Psoas muscle (tissue), 8 donors: Measurements from ENCODE around the gene PHETA1. TPM values are rescaled to one million over a fixed set of nuclear protein-coding genes. Genes with fewer than 3 reads are reported as not detected.

Experiments
- ATAC-seq, 4 donors: fragments of 200-7000 bp; cut with Tn5 transposase; one replicate each; pipeline ENCODE4 v1.9.1; 2020; ENCODE audit warnings: moderate library complexity in 3 of 4, mild to moderate bottlenecking in 2 of 4
- DNase-seq, 2 donors: peaks; one replicate each; pipeline ENCODE4 v3.0.0-alpha.2; 2020
- H3K27ac ChIP-seq: fragments of 200-600 bp; one replicate; pipeline ENCODE4 v1.8.0; 2022
- H3K27me3 ChIP-seq, 3 donors: fragments of 200-600 bp in 1 of 3; one replicate each; pipeline versions ENCODE4 v1.6.1 to v1.8.0; 2013 to 2022; ENCODE audit warnings: low read length in 2 of 3, mild to moderate bottlenecking in 2 of 3, moderate library complexity in 1 of 3; ENCODE audit not compliant: insufficient read depth in 3 of 3
- H3K36me3 ChIP-seq, 2 donors: fragments of 200-600 bp in 1 of 2; one replicate each; pipeline versions ENCODE4 v1.6.1 to v1.8.0; 2013 to 2022; ENCODE audit warnings: low read depth in 1 of 2, mild to moderate bottlenecking in 1 of 2, moderate library complexity in 1 of 2; ENCODE audit not compliant: insufficient read depth in 1 of 2
- H3K4me1 ChIP-seq: fragments of 200-600 bp; one replicate; pipeline ENCODE4 v1.8.0; 2022
- H3K4me3 ChIP-seq: fragments of 200-600 bp; one replicate; pipeline ENCODE4 v1.8.0; 2022; ENCODE audit warnings: mild to moderate bottlenecking
- H3K9me3 ChIP-seq: fragments of 200-600 bp; one replicate; pipeline ENCODE4 v1.8.0; 2022
- CTCF ChIP-seq: fragments of 200-600 bp; IDR thresholded peaks from one replicate; pipeline ENCODE4 v1.8.0; 2022; ENCODE audit warnings: antibody characterized with exemption
- whole genome bisulfite sequencing, 3 donors: extraction: QIAGEN DNeasy Blood & Tissue Kit; methylation state at CpG; one replicate each; pipeline versions ENCODE4 v1.1.6 to v1.1.7; 2013; 5-methylcytosine and 5-hydroxymethylcytosine counted together
- intact Hi-C, 2 donors: fragments of 100-400 bp; cut with DNase I; formaldehyde crosslinking; loops; one replicate each; pipeline versions ENCODE4 v1.11.0 to v1.14.2; 2022
- polyA plus RNA-seq, 3 donors: library from polyadenylated mRNA; stranded (reverse); fragments of 200-250 nt; gene quantifications; one replicate each; pipeline ENCODE4 v1.2.3, GENCODE V29; 2013
- total RNA-seq, 4 donors: library from RNA; stranded (reverse); fragmentation: NEBNext Ultra II Directional in 2 of 4; extraction: Animal tissue kit (Norgen Biotek cat#: 25700) in 2 of 4; gene quantifications; one replicate each; pipeline versions ENCODE4 v1.2.1 to v1.2.4, GENCODE V29; 2021 to 2023
- donor health status: healthy with polysubstance abuse.
- donor health status: DM: no; HTN: no; CAD: no; lungs with moderate emphysema.
- donor health status: Bipolar disorder and iron deficiency.
- donor health status: healthy.
- donor health status: DM: yes; HTN: yes; CAD: no.
- donor health status: DM: no; HTN: no; CAD: no.
- donor health status: DM: no; HTN: no; CAD: no.
- donor health status: DM: yes; HTN: yes; CAD: no.

The PHETA1 gene
- total and polyA plus RNA-seq, 7 donors, result 5.3 to 19.9 (median 7.0) TPM

GRCh38 chr12:111366583-111366982 is 2.3 kb downstream of the PHETA1 start:
- H3K9me3 ChIP-seq, result no peaks in the 10 kb centered on the region
- ATAC-seq (no peak), DNase-seq (no peak)
- WGBS, 3 donors, result 94 to 100% (median 98%) methylated on average over 2 of the region's 2 CpGs
- no peaks in the 10 kb centered on the region for H3K27me3 ChIP-seq
- H3K4me1 ChIP-seq, result peaks cover 22% of the 10 kb centered on the region
- peaks cover 4 to 17% of the 10 kb centered on the region in 2 donors for H3K36me3 ChIP-seq
- no peak overlapping the region for H3K27ac ChIP-seq
- intact Hi-C loops, result no loop called here
- no peak for TF ChIP-seq CTCF
- no peak overlapping the region for H3K4me3 ChIP-seq

- 96 to 99% (median 98%) methylated on average over 10 of the region's 10 CpGs for WGBS, 3 donors
- TF ChIP-seq CTCF, result no peak
- peaks cover 25% of the 10 kb centered on the region for H3K4me1 ChIP-seq
- H3K27ac ChIP-seq, result no peak overlapping the region
- no peaks in the 10 kb centered on the region for H3K27me3 ChIP-seq
- H3K36me3 ChIP-seq, result peaks cover 4 to 17% of the 10 kb centered on the region in 2 donors
- no peak overlapping the region for H3K4me3 ChIP-seq
- no peak for ATAC-seq
- intact Hi-C loops, result no loop called here
- no peaks in the 10 kb centered on the region for H3K9me3 ChIP-seq
- no peak for DNase-seq
These were observed 2.8 kb downstream of the PHETA1 start for GRCh38 chr12:111366075-111366474.

GRCh38 chr12:111363578-111363977 is 5.3 kb downstream of the PHETA1 start:
- peaks cover 4 to 17% of the 10 kb centered on the region in 2 donors for H3K36me3 ChIP-seq
- no peak overlapping the region for H3K27ac ChIP-seq
- intact Hi-C loops, result no loop called here
- ATAC-seq (peak in 1 of 4 donors; percentile 35), DNase-seq (no peak)
- peaks cover 18% of the 10 kb centered on the region for H3K4me1 ChIP-seq
- peaks cover 0 to 1% (median 0%) of the 10 kb centered on the region in 3 donors for H3K27me3 ChIP-seq
- H3K4me3 ChIP-seq, result no peak overlapping the region
- WGBS, 3 donors, result 78 to 91% (median 86%) methylated on average over 3 of the region's 3 CpGs
- H3K9me3 ChIP-seq, result no peaks in the 10 kb centered on the region
- no peak for TF ChIP-seq CTCF

GRCh38 chr12:111362687-111363475 is 6.0 kb downstream of the PHETA1 start:
- no peaks in the 10 kb centered on the region for H3K9me3 ChIP-seq
- no peak for TF ChIP-seq CTCF
- H3K4me3 ChIP-seq, result no peak overlapping the region
- WGBS, 3 donors, result 96% methylated on average over 51 to 59 of the region's 59 CpGs
- ATAC-seq (peak in 1 of 4 donors; percentile 11), DNase-seq (no peak)
- H3K4me1 ChIP-seq, result peaks cover 14% of the 10 kb centered on the region
- H3K36me3 ChIP-seq, result peaks cover 4 to 17% of the 10 kb centered on the region in 2 donors
- no peak overlapping the region for H3K27ac ChIP-seq
- intact Hi-C loops, result no loop called here
- peaks cover 0 to 2% (median under 1%) of the 10 kb centered on the region in 3 donors for H3K27me3 ChIP-seq
